Fibroblast of lung (primary cell): ENCODE measurements around the gene MAPKAP1. TPM values are rescaled to one million over a fixed set of nuclear protein-coding genes. Genes with fewer than 3 reads are reported as not detected.

Experiments
- DNase-seq, 2 donors: peaks; one replicate each; pipeline versions ENCODE4 v3.0.0 to v3.0.0-alpha.2; 2010; ENCODE audit warnings: low read depth in 2 of 2
- H2AFZ ChIP-seq: 2 replicates; pipeline ENCODE4 v1.5.1; 2012; ENCODE audit warnings: low read length, control low read depth, inconsistent platforms
- H3K27ac ChIP-seq: 2 replicates; pipeline ENCODE4 v1.5.1; 2011; ENCODE audit warnings: low read length, control low read depth; ENCODE audit not compliant: insufficient read depth
- H3K27me3 ChIP-seq: 2 replicates; pipeline ENCODE4 v1.5.1; 2011; ENCODE audit warnings: mild to moderate bottlenecking, low read length; ENCODE audit not compliant: control insufficient read depth, insufficient read depth
- H3K36me3 ChIP-seq: 2 replicates; pipeline ENCODE4 v1.5.1; 2011; ENCODE audit warnings: low read length; ENCODE audit not compliant: control insufficient read depth, insufficient read depth
- H3K4me1 ChIP-seq: 2 replicates; pipeline ENCODE4 v1.5.1; 2011; ENCODE audit warnings: low read length; ENCODE audit not compliant: control insufficient read depth, insufficient read depth; ENCODE audit errors: extremely low read depth
- H3K4me2 ChIP-seq: 2 replicates; pipeline ENCODE4 v1.5.1; 2011; ENCODE audit warnings: low read length, control low read depth; ENCODE audit not compliant: insufficient read depth; ENCODE audit errors: extremely low read depth
- H3K4me3 ChIP-seq, 4 experiments: fragments of 200-600 bp in 1 of 4; sonication (generic) in 1 of 4; replicated peaks in 1 of 4; 2 replicates each; pipeline ENCODE4 v1.5.1; 2011 to 2016; ENCODE audit warnings: low read length in 4 of 4, low read depth in 3 of 4, mild to moderate bottlenecking in 3 of 4, control low read depth in 2 of 4, inconsistent platforms in 1 of 4, mixed read lengths in 1 of 4; ENCODE audit not compliant: insufficient read depth in 1 of 4; ENCODE audit errors: control extremely low read depth in 1 of 4
- H3K79me2 ChIP-seq: 2 replicates; pipeline ENCODE4 v1.5.1; 2012; ENCODE audit warnings: mild to moderate bottlenecking, low read length, inconsistent platforms; ENCODE audit not compliant: control insufficient read depth, insufficient read depth
- H3K9ac ChIP-seq: 2 replicates; pipeline ENCODE4 v1.5.1; 2011; ENCODE audit warnings: mild to moderate bottlenecking, low read length, control low read depth; ENCODE audit not compliant: insufficient read depth
- H3K9me3 ChIP-seq: 2 replicates; pipeline ENCODE4 v1.5.1; 2012; ENCODE audit warnings: low read depth, low read length; ENCODE audit not compliant: control insufficient read depth, insufficient read depth
- H4K20me1 ChIP-seq: 2 replicates; pipeline ENCODE4 v1.5.1; 2011; ENCODE audit warnings: low read length; ENCODE audit not compliant: control insufficient read depth, insufficient read depth; ENCODE audit errors: extremely low read depth
- CTCF ChIP-seq, 2 donors: IDR thresholded peaks in 1 of 2; conservative IDR thresholded peaks in 1 of 2; 1 replicate in 1 of 2; 2 replicates in 1 of 2; pipeline ENCODE4 v1.5.1; 2011 to 2012; ENCODE audit warnings: low read length in 2 of 2, control low read depth in 1 of 2, inconsistent platforms in 1 of 2, low read depth in 1 of 2, mild to moderate bottlenecking in 1 of 2
- EZH2 ChIP-seq: IDR thresholded peaks from 2 replicates; pipeline ENCODE4 v1.5.1; 2012; ENCODE audit warnings: low read length, control low read depth, mild to moderate bottlenecking; ENCODE audit errors: missing control alignments
- polyA plus RNA-seq, 2 donors: library from polyadenylated mRNA; depleted of rRNA in 1 of 2; stranded (reverse) in 1 of 2; unstranded in 1 of 2; fragments of >200 nt; gene quantifications; 2 replicates each; pipeline ENCODE4 v1.2.1, GENCODE V29; 2011 to 2012; ENCODE audit warnings: missing spikeins in 1 of 2
- total RNA-seq: library from RNA; depleted of rRNA; stranded (reverse); fragments of >200 nt; gene quantifications from 2 replicates; pipeline ENCODE4 v1.2.1, GENCODE V29; 2014

Gene MAPKAP1
- total and polyA plus RNA-seq, 2 donors (not counting 1 experiment from before 2014, with no cell fraction given) = 63.7 to 127 TPM

- H3K4me3 ChIP-seq = no peak overlapping the region
- no peak overlapping the region for H3K9ac ChIP-seq
- H3K27me3 ChIP-seq = no peaks in the 10 kb centered on the region
- no peak for DNase-seq
- H3K27ac ChIP-seq = no peak overlapping the region
- no peaks in the 10 kb centered on the region for H4K20me1 ChIP-seq
- no peaks in the 10 kb centered on the region for H3K9me3 ChIP-seq
- TF ChIP-seq CTCF (conservative IDR thresholded peaks at IDR 0.05 in 1 of 2, IDR thresholded peaks at IDR 0.05 in 1 of 2; ENCODE audit: low read depth in 1 of 2, low read length in 2 of 2) = no peak
- TF ChIP-seq EZH2 = no peak
- H3K4me1 ChIP-seq = no peaks in the 10 kb centered on the region
- H3K36me3 ChIP-seq = no peaks in the 10 kb centered on the region
- H3K4me2 ChIP-seq = no peak overlapping the region
- H2AFZ ChIP-seq = no peak overlapping the region
- H3K79me2 ChIP-seq = peaks cover 7% of the 10 kb centered on the region
Measured at GRCh38 chr9:125594223-125594610, 112.8 kb downstream of the MAPKAP1 start.

GRCh38 chr9:125593581-125594222 lies 113.3 kb downstream of the MAPKAP1 start:
- TF ChIP-seq EZH2 = no peak
- no peak for TF ChIP-seq CTCF (conservative IDR thresholded peaks at IDR 0.05 in 1 of 2, IDR thresholded peaks at IDR 0.05 in 1 of 2; ENCODE audit: low read depth in 1 of 2, low read length in 2 of 2)
- Histone ChIP-seq H2AFZ (no peak overlapping the region), H4K20me1 (no peaks in the 10 kb centered on the region), H3K27ac (no peak overlapping the region), H3K4me1 (no peaks in the 10 kb centered on the region), H3K36me3 (no peaks in the 10 kb centered on the region), H3K27me3 (no peaks in the 10 kb centered on the region), H3K9ac (no peak overlapping the region), H3K4me2 (no peak overlapping the region), H3K9me3 (no peaks in the 10 kb centered on the region), H3K4me3 (no peak overlapping the region), H3K79me2 (peaks cover 9% of the 10 kb centered on the region)
- DNase-seq = no peak

GRCh38 chr9:125591888-125592287 lies 115.1 kb downstream of the MAPKAP1 start:
- H3K79me2 ChIP-seq = peaks cover 12% of the 10 kb centered on the region
- no peak overlapping the region for H3K4me2 ChIP-seq
- H3K4me1 ChIP-seq = no peaks in the 10 kb centered on the region
- H3K27me3 ChIP-seq = no peaks in the 10 kb centered on the region
- no peak overlapping the region for H3K9ac ChIP-seq
- no peak overlapping the region for H3K4me3 ChIP-seq
- no peak for DNase-seq
- no peak overlapping the region for H3K27ac ChIP-seq
- no peaks in the 10 kb centered on the region for H3K36me3 ChIP-seq
- H2AFZ ChIP-seq = no peak overlapping the region
- TF ChIP-seq CTCF (conservative IDR thresholded peaks at IDR 0.05 in 1 of 2, IDR thresholded peaks at IDR 0.05 in 1 of 2; ENCODE audit: low read depth in 1 of 2, low read length in 2 of 2) (no peak), EZH2 (no peak)
- H3K9me3 ChIP-seq = no peaks in the 10 kb centered on the region
- H4K20me1 ChIP-seq = no peaks in the 10 kb centered on the region
